ENCODE results near the gene MXRA7.

DNA sequence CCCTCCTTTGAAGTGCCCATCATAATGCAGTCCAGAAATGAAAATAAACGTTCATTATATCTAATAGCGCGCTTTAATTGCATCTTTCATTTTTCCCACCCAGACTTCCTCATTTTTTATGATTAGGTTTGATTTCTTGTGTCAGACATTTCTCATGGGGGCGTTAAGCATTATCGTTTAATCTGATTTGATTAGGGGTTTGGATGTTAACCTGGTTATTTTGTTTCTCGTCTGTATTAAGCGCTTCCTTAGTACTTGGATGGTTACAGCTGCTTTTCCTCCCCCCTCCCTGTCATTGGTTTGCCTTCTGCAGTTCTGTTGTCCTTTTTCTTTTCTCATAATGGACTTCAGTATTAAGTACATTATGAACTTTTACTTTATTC lies 27.7 kb upstream of the MXRA7 start:
- TF ChIP-seq POLR2A (IDR thresholded peaks at IDR 0.05) = no peak
- TF ChIP-seq, protein P1, sequence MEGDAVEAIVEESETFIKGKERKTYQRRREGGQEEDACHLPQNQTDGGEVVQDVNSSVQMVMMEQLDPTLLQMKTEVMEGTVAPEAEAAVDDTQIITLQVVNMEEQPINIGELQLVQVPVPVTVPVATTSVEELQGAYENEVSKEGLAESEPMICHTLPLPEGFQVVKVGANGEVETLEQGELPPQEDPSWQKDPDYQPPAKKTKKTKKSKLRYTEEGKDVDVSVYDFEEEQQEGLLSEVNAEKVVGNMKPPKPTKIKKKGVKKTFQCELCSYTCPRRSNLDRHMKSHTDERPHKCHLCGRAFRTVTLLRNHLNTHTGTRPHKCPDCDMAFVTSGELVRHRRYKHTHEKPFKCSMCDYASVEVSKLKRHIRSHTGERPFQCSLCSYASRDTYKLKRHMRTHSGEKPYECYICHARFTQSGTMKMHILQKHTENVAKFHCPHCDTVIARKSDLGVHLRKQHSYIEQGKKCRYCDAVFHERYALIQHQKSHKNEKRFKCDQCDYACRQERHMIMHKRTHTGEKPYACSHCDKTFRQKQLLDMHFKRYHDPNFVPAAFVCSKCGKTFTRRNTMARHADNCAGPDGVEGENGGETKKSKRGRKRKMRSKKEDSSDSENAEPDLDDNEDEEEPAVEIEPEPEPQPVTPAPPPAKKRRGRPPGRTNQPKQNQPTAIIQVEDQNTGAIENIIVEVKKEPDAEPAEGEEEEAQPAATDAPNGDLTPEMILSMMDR (IDR thresholded peaks at IDR 0.05) = no peak
- no peak for TF ChIP-seq POLR2AphosphoS5 (IDR thresholded peaks at IDR 0.05)
- no peak for TF ChIP-seq EP300 (IDR thresholded peaks at IDR 0.05)

Data from sigmoid colon (tissue), 4 donors.